Testis (tissue), 3 donors: Measurements from ENCODE around the gene SKI. TPM values are rescaled to one million over a fixed set of nuclear protein-coding genes. Genes with fewer than 3 reads are reported as not detected.
A peak's percentile ranks its signal among the peaks of the same experiment; 100 is the strongest.

ENCODE experiments used
- DNase-seq: peaks from one replicate; pipeline ENCODE4 v3.0.0-alpha.2; 2019
- H3K27ac ChIP-seq, 2 donors: fragments of 200-600 bp; sonication (generic); one replicate each; pipeline ENCODE4 v1.5.1; 2019
- H3K27me3 ChIP-seq: fragments of 200-600 bp; sonication (generic); one replicate; pipeline ENCODE4 v1.5.1; 2019
- H3K36me3 ChIP-seq: fragments of 200-600 bp; sonication (generic); one replicate; pipeline ENCODE4 v1.5.1; 2017; ENCODE audit warnings: low read depth; ENCODE audit errors: missing control alignments
- H3K4me1 ChIP-seq: fragments of 200-600 bp; sonication (generic); one replicate; pipeline ENCODE4 v1.5.1; 2019
- H3K4me3 ChIP-seq, 2 donors: fragments of 200-600 bp; sonication (generic); one replicate each; pipeline ENCODE4 v1.5.1; 2017 to 2019
- H3K9me3 ChIP-seq: fragments of 200-600 bp; sonication (generic); one replicate; pipeline ENCODE4 v1.5.1; 2017
- CTCF ChIP-seq, 3 experiments: fragments of 450-650 bp in 2 of 3; fragments of 200-600 bp in 1 of 3; sonication (generic) in 1 of 3; IDR thresholded peaks; one replicate each; pipeline ENCODE4 v1.5.1; 2016 to 2019; ENCODE audit warnings: antibody characterized with exemption in 3 of 3, mild to moderate bottlenecking in 2 of 3, moderate library complexity in 1 of 3
- POLR2A ChIP-seq: fragments of 450-650 bp; IDR thresholded peaks from one replicate; pipeline ENCODE4 v1.6.1; 2017; ENCODE audit warnings: antibody characterized with exemption, mild to moderate bottlenecking, moderate library complexity
- WGBS, 2 donors: methylation state at CpG; one replicate each; pipeline ENCODE4 v1.1.5; 2018; 5-methylcytosine and 5-hydroxymethylcytosine counted together
- intact Hi-C: fragments of 100-400 bp; cut with DNase I; formaldehyde crosslinking; loops from one replicate; pipeline ENCODE4 v1.15.1; 2023; ENCODE audit warnings: low total_unique reads
- polyA plus RNA-seq: library from polyadenylated mRNA; stranded (reverse); fragments of 350-450 nt; fragmentation: Illumina TruSeq; extraction: RNeasy Lipid Tissue Mini Kit (QIAGEN cat#74804); gene quantifications from one replicate; pipeline ENCODE4 v1.2.3, GENCODE V29; 2014; ENCODE audit warnings: low read depth, low replicate concordance; ENCODE audit not compliant: insufficient read depth
- total RNA-seq, 2 donors: library from RNA; depleted of rRNA; stranded (reverse); fragments of >200 nt; gene quantifications; one replicate each; pipeline ENCODE4 v1.2.3, GENCODE V29; 2016

Gene SKI
- total and polyA plus RNA-seq, 3 donors from 2014 or later, result 40.2 to 87.1 (median 85.7) TPM

- no peak overlapping the region for H3K27ac ChIP-seq
- intact Hi-C loops, result no loop called here
- no peak overlapping the region for H3K4me3 ChIP-seq
- peaks cover 59% of the 10 kb centered on the region for H3K4me1 ChIP-seq
- no peaks in the 10 kb centered on the region for H3K36me3 ChIP-seq
- no peaks in the 10 kb centered on the region for H3K27me3 ChIP-seq
- H3K9me3 ChIP-seq, result no peaks in the 10 kb centered on the region
- WGBS, 2 donors, result 88 to 93% methylated on average over 13 to 25 of the region's 25 CpGs
- TF ChIP-seq CTCF (IDR thresholded peaks at IDR 0.05) (no peak), POLR2A (no peak)
- DNase-seq, result no peak
Measured at GRCh38 chr1:2271211-2271721, 43.1 kb downstream of the SKI start.

- intact Hi-C loops, result no loop called here
Measured at GRCh38 chr1:2271841-2272655, 43.9 kb downstream of the SKI start.

GRCh38 chr1:2272686-2273400 is 44.7 kb downstream of the SKI start:
- peaks cover 58% of the 10 kb centered on the region for H3K4me1 ChIP-seq
- 68 to 77% methylated on average over 18 to 28 of the region's 28 CpGs for WGBS, 2 donors
- no peak overlapping the region for H3K4me3 ChIP-seq
- no peaks in the 10 kb centered on the region for H3K36me3 ChIP-seq
- TF ChIP-seq CTCF (IDR thresholded peaks at IDR 0.05) (no peak), POLR2A (no peak)
- intact Hi-C loops, result no loop called here
- no peaks in the 10 kb centered on the region for H3K9me3 ChIP-seq
- DNase-seq, result no peak
- no peaks in the 10 kb centered on the region for H3K27me3 ChIP-seq
- H3K27ac ChIP-seq, result peak overlapping the region in 1 of 2 donors; percentile 8

More at GRCh38 chr1:2271841-2272655, 43.9 kb downstream of the SKI start:
- DNase-seq, result no peak
- TF ChIP-seq POLR2A (no peak), CTCF (IDR thresholded peaks at IDR 0.05) (no peak)
- Histone ChIP-seq H3K36me3 (no peaks in the 10 kb centered on the region), H3K4me3 (no peak overlapping the region), H3K9me3 (no peaks in the 10 kb centered on the region), H3K27me3 (no peaks in the 10 kb centered on the region), H3K4me1 (peaks cover 61% of the 10 kb centered on the region), H3K27ac (no peak overlapping the region)
- 59 to 62% methylated on average over 17 to 23 of the region's 23 CpGs for WGBS, 2 donors

GRCh38 chr1:2273401-2274090 is 45.4 kb downstream of the SKI start:
- no peak for DNase-seq
- no peaks in the 10 kb centered on the region for H3K36me3 ChIP-seq
- H3K27me3 ChIP-seq, result no peaks in the 10 kb centered on the region
- peaks cover 65% of the 10 kb centered on the region for H3K4me1 ChIP-seq
- intact Hi-C loops, result no loop called here
- no peaks in the 10 kb centered on the region for H3K9me3 ChIP-seq
- 79 to 82% methylated on average over 12 to 26 of the region's 29 CpGs for WGBS, 2 donors
- TF ChIP-seq POLR2A, result no peak
- TF ChIP-seq CTCF (IDR thresholded peaks at IDR 0.05), result no peak
- H3K4me3 ChIP-seq, result no peak overlapping the region
- H3K27ac ChIP-seq, result peak overlapping the region in 1 of 2 donors; percentile 59
